GM19351 (cell line): ENCODE data around the gene SYT8.

Source experiments
- ATAC-seq: cut with Tn5 transposase; IDR thresholded peaks from one replicate; pipeline ENCODE4 v1.9.1; 2021; ENCODE audit warnings: mild to moderate bottlenecking, moderate library complexity; ENCODE audit not compliant: unreplicated experiment

Gene SYT8

DNA sequence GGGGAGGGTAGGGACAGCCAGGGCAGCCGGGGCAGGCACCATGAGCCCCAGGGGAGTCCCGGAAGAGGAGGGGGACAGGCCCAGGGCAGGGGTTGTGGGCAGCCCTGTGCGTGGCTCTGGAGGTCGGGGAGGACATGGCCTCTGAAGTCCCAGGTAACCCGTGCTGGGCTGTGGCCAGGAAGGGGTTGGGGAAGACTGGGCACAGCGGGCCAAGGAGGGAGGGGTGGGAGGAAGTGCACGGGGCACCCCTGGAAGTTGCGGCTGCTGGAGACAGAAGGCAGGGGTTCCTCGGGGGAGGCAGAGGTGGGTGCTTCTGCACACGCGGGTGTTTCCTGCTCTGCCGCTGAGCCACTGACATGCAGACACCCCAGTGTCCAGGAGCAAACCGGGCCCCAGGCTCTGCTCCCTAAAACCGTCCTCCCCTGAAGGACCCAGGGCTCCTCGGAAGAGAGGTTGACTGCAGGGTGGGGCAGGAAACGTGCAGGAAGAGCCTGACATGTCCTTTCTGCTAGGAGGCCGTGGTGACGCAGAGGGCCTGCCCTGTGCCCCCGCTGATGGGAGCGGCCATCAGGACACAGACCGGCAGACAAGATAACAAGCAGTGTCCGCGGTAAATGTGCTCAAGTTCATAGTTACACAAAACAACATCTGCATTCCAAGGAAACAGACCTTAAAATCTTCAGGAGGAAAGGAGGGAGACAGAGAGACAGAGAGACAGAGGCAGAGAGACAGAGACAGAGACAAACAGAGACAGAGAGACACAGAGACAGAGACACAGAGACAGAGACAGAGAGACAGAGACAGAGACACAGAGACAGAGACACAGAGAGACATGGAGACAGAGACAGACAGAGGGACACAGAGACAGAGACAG lies 9.7 kb downstream of the SYT8 start:
- no peak for ATAC-seq

DNA sequence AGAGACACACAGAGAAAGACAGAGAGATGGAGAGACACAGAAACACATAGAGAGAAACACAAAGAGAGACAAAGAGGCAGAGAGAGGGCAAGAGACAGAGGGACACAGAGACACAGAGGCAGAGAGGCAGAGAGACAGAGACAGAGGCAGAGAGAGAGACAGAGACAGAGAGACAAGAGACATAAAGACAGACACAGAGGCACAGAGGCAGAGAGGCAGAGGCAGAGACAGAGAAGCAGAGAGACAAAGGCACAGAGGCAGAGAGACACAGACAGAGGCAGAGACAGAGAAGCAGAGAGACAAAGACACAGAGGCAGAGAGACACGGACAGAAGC lies 10.3 kb downstream of the SYT8 start:
- ATAC-seq: no peak

DNA sequence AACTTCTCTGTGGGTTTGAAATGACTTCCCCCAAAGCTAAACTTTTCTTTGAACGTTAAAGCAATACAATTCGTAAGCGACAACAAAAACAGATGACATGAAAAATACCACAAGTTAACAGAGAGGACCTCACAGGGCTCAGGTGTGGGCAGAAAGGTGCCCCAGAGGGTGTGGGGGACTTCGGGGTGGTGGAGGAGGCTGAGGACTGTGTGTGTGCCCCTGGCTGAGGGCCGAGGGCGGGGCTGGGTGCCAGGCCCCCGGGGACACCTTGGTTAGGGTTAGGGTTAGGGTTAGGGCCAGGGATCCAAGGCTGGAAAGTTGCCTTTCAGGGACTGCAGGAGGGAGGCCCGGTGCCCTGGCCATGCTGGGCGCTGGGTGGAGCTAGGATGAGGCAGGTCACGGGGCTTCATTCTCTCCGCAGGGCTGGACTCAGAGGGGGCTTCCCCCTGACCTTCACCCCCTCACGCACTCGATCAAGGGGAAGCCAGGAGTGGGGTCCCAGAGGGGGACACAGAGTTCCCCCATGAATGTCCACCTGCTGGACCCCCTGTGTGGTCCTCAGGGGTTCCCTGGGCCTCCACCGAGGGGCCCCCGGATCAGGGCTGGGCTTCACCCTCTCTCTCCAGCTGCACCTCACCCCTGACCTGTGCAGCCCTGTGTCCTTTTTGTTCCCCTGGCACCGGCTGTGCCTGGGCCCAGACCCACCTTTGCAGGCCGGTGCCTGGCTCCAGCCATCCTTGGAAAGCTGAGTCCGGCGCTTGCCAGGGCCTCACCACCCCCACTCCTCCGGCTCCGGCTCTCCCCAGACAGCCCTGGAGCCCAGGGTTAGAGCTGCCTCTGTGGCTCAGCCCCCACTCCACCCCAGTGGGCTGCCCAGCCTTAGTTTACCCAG lies 11.0 kb downstream of the SYT8 start:
- no peak for ATAC-seq

DNA sequence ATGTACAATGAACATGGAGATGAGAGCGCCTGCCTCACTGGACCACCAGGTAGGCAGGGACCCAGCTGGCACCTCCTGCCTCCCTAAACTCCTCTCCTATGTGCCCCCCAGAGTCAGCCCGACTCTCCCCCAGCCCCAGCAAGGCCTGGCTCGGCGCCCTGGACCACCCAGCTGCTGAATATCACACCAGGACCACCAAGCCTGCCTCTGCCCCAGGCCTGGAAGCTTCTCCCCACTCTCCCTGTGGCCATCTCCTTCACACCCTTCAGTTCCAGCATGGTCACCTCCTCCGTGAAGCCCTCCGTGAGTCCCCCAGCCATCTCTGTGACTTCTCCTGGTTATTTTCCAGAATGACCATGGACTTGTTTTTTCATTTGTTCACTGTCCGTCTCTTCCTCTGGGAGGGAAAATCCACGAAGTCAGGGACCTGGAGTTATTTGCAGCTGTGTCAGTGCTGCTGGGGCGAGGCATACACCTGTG lies 11.7 kb downstream of the SYT8 start:
- no peak for ATAC-seq

DNA sequence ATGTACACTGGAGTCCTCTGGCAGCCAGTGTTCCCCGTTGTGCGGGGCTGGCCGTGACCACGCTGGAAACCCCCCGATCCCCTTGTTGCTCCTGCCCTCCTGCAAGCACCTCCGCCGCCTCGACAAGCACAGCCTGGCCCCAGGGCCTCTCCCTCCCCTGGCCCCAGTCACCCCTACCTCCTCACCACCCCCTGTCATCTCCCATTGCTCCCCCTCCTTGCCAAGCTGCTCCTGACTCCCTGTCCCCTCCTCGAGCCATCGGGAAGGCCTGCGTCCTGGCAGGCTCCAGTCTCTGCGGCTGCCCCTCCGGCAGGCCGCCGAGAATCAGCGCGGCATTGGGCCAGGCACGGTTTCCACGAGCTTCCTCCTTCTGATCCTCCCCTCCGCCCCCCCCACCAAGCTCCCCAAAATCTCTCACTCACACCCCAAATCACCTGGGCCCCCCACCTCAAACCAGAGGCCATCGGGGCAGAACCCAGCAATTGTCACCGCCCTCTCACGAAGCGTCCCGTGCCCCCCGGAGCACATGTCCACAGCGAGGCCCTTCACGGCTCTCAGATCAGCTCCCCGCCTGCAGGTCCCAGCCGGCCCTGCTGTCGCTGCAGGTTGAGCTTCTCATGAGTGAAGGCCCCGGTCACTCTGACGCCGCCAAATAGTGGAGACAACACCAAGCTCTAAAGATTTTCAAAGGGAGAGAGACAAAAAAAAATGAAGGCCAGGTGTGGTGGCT lies 12.4 kb downstream of the SYT8 start:
- ATAC-seq: no peak

DNA sequence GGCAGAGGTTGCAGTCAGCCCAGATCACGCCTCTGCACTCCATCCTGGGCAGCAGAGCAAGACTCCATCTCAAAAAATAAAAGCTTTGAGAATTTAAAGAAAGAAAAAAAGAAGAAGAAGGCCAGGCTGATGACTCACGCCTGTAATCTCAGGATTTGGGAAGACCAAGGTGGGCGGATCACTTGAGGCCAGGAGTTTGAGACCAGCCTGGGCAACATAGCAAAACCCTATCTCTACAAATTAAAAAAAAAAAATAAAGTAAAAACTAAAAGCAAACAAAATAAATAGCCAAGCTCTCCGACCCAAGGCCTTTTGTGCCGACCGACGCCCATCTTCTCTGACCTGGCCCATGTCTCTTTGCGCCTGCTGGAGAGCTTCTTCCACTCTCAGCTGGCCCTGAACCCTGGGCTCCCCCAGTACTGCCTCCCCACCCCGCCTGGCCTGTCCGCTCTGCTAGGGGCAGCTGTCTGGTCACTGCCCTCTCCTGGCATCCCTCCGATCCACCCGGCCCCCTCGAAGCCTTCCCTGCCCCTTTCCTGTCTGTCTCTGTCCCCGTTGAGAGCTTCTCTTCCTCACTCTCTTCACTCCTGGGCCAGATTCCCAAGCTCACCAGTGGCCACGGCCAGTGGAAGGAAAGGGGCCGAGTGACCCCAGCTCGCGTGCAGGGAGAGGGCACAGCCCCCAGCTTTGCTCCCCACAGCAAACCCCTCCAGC lies 13.3 kb downstream of the SYT8 start:
- no peak for ATAC-seq

DNA sequence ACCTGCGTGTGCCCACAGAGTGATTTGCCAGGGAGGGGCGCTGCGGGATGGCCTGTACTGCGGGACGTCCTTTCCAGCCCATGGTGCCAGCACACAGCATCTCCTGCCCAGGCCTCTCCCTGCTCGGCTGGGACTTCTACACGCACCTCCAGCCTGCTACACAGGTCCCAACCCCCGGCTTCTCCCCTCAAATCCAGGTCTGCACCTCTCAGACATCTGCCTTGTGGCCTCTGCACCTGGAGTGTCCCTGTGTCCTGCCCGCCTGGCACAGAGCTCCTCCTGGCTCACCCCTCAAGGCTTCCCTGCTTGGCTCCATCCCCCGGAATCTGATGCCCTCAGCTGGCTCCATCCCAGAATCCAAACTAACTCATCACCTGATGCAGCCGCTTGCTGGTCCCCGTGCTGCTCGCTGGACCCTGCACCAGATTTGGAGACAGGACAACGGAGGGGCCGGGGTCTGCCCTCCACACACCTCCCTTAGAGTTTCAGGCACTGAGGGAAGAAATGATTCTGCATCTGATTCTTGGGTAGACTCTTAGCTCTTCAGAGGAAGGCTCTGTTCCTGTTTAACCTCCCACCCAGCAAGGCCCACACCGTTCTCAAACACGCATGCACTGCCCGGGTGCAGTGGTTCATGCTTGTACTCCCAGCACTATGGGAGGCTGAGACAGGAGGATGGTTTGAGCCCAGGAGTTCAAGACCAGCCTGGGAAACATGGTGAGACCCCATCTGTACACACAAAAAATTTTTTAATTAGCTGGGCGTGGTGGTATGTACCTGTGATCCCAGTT lies 14.0 kb downstream of the SYT8 start:
- no peak for ATAC-seq

DNA sequence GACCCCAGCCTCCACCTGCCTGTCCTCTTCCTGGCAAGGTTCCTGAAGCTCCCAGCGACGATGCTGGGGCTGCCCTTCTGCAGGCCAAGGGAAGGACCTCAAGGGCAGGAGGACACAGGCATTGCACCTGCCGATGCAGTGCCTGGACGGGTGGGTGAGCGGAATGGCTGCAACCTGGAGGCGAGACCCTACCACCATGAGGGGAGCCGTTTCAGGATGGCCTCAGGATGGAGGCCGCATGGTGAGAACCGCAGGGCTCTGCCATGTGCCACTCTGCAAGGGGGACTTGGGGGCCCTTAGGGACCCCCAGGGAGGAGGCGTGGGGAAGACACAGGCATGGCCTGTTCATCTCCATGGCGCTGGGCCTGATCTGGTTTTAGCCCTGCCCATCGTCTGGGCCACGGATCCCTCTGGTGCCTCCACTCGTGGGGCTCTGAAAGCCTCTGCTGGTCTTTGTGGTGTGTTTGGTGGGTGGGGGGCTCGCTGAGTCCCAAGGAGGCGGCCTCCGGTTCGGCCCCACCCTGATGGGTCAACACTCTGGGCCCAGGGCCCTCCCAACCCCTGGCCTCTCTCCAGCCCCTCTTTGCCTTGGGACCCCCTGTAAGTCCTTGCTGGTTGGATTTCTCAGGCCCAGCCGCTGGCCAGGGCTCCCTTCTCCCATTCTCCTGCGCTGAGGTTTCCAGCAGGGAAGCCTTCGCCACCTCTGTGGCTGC lies 16.8 kb downstream of the SYT8 start:
- no peak for ATAC-seq

DNA sequence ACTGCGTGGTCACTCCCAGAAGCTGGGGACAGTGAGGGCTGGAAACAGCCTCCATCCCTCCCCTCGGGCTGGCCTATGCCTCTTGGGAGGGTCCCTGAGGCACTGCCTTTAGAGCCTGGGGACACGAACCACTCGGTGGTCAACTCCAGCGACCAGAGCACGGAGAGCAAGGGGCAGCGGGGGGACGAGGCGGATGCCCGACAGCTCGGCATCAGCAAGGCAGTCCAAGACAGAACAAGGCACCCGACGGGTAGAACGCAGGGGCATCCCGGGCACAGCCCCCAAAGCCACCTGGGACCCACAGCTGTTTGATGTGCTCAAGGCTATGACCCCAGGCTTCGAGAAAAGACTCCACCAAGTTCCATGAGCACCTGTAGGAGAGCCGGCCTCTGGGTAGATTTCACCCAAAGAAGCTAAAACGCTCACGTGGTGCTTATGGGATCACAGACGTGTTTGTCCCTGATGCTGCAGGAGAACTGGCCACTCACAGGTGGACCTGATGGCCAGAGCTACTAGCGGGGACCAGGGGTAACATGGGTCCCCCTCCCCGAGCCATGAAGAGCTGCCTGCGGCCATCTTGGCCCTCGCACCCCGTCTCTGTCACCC lies 17.6 kb downstream of the SYT8 start:
- ATAC-seq: no peak

DNA sequence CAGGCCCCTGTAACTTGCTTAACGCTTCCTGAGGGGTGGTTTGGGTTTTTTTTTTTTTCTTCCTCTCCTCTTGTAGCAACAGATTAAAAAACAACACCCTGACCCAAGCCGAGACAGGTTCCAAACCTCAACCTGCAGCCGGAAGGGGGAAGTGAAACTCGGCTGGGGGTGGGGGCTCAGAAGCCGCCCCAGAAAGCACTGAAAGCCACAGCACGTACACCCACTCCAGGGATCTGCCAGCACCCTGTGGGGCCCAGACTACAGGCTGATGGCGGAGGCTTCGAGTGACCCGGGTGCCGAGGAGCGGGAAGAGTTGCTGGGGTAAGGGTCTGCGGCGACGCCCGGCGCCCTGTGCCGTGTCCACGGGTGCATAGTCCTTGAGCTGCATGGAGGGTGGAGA lies 18.1 kb downstream of the SYT8 start, which contains the start of gene LSP1:
Gene LSP1, plus strand, starts transcription at position 208 of the 400 bp plus-strand sequence. Its CDS starts 61 bp downstream, at position 269.
- peak; percentile 58 for ATAC-seq

DNA sequence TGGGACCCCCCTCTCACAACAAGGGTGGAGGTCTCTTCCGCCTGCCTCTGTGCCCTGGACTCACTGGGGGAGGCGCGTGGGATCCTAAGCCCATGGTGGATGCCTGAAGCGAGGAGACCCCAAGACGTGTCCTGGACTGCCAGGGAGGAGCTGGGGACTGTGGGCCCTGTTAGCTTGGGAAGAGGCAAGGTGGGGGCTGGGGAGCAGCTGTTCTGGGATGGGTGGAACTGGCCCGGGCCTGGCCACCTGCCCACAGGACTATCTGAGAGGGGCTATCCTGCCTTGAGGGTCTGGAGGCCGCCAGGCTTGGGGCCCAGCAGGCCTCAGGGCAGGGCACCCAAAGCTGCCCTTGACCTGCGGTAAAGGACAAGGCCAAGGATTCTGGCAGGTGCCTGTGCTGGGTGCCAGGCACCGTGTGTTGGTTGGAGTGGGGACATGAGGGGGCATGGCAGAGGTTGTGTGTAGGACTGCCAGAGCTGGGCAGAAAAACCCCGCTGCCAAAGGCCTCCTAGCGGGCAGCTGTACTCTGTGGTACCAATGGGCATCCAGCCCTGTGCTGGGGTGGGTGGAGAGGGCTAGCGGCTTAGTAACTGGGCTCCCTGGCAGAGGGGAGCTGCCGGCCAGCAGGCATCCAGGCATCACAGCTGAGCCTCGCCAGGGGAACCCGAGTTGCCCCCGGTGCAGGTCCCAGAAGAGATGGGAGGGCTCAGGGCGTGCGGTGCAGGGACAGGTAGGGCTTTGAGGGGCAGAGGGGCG lies 18.8 kb downstream of the SYT8 start:
- ATAC-seq: no peak

DNA sequence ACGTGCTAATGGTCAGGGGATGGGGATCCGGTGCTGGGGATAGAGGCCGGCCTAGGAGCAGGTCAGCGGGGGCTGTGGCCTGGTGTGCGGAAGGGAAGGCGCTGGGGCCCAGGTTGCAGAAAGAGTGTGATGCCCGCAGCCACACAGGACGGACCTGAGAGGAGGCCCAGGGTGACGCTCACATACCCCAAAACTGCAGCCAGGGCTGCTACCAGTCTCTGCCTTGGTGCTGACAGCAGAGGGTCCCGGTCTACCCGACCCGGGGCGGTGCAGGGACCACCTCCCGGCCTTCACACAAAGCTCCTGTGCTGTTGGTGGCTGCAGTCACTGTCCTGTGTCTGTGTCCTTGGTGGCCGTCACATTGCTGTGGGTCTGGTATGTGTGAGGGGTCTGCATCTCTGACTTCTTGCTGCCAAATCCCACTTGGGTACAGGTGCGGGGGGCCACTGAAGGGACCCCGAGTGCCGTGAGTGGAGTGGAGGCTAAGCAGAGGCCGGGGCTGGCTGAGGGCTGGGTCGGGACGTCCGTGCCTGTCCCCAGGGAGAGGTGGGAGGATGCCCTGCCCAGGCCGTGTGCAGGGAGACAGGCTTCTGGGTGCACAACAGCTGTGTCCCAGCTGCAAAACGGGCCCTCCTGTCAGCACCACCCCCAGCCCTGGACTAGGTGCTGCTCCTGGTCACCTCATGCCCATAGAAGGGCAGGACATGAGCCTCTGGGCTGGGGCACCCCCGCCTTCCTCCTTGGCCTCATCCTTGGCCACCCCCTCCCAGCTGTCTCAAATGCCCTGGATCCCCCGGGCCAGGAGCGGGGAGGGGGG lies 19.6 kb downstream of the SYT8 start:
- ATAC-seq: peak; percentile 17

DNA sequence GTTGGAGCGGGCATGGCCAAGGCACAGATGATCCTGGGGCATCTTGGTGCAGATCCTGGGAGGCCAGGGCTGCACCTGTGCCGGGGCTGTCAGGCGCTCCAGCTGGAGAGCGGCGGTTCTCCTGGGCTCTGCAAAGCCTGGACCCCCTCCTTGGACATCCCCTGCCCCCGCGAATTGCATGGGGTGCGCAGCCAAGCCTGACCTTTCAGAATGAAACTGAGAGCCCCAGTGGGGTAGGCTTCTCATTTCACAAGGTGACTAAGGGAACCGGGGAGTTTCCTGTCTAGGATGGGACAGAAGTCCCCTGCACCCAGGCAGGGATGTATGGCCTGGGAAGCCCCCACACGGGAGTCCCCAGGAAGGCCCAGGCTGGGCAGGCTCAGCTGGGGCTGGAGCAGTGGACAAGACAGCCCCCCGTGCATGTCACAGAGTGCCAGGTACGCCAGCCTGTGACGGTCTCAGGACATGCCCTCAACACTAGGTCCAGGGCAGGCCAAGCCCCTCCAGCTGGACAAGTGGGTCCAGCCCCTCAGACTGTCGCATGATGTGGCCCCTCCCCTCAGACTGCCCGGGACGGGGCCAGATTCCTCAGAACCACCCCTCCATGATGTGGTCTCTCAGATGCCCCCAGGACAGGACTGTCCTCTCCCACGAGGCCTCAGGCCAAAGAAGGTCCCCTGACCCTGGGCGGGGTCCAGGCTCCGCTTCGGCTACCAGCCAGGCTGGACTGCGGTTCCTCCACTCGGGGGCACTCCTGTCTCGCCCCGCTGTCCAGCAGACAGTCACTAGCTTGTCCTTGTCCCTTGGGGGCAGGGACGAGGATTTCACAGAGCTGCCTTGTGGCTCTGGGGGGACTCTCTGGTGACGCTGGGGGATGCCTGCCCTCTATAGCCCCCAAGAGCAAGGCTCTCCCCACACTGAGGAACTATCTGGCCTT lies 20.4 kb downstream of the SYT8 start:
- peak; percentile 41 for ATAC-seq

DNA sequence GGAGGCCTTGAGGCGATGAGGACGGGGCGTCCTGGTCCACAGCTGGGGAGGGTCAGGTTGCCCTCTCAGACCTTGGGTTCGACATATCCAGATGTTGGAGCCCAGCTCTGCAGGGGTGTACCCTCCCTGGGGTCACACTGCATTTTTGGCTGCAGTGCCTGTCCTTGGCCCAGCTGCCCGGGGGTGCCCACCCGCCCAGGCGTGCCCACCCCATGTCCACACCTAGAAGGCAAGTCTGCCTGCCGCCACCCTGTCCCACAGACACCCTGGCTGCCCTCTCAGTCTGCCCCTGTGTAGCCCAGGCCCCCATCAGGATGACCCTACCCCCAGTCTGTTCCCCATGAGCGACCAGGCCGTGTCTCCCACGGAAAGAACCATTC lies 21.1 kb downstream of the SYT8 start:
- ATAC-seq: no peak

DNA sequence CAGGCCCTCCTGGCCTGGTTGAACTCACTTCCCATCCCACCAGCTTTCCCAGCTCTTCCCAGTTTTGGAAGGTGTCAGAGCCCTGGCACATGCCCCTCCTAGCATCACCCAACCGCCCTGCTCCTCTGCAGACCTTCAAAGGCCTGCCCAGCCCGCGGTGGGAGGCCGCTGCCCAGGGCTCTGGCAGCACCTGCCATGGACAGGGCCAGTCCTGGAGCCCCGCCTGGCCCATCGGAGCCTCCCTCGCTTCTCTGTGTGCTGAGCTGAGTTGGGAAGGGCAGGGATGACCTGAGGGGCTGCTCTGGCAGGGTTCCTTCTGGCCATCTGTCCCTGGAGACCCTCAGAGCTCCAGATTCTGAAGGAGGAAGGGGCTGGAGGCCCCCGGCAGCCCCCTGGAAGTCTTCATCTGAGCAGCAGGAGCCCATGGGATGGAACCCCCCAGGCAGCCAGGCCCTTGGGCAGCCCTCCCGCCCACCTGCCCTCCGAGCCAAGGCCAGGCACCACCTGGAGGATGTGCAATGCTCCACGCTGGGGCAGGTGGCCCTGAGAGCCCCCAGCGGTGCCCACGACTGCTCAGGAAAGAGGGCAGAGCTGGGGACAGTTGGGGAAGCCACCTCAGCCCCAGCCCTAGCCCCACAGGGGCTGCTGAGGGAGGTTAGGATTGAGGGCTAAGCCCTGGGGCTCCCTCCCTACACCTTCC lies 21.7 kb downstream of the SYT8 start:
- ATAC-seq: no peak
